Spleen (tissue), 7 donors: ENCODE results near the gene WDR81.

ENCODE experiments used
- CTCF ChIP-seq, 11 experiments: fragments of 200-600 bp in 7 of 11; fragments of 450-650 bp in 4 of 11; sonication (generic) in 4 of 11; IDR thresholded peaks in 8 of 11; conservative IDR thresholded peaks in 3 of 11; 1 replicate in 7 of 11; 2 replicates in 4 of 11; pipeline versions ENCODE4 v1.4.0 to v1.8.0; 2016 to 2021; ENCODE audit warnings: antibody characterized with exemption in 11 of 11, inconsistent platforms in 4 of 11, mild to moderate bottlenecking in 1 of 11
- POLR2A ChIP-seq, 3 donors: fragments of 450-650 bp; IDR thresholded peaks; one replicate each; pipeline ENCODE4 v1.5.1; 2017; ENCODE audit warnings: antibody characterized with exemption in 3 of 3, mild to moderate bottlenecking in 1 of 3
- POLR2AphosphoS5 ChIP-seq, 3 donors: sonication (generic); formaldehyde crosslinking; IDR thresholded peaks; one replicate each; pipeline ENCODE4 v1.5.1; 2017; ENCODE audit warnings: antibody characterized with exemption in 3 of 3
- donor health status: DM: no; HTN: no; CAD: no; lungs with moderate emphysema.
- donor health status: DM: no; HTN: no; CAD: no.
- donor health status: DM: no; HTN: no; CAD: no.

GRCh38 chr17:1732241-1732832 is 7.8 kb downstream of the WDR81 start:
- no peak for TF ChIP-seq CTCF (IDR thresholded peaks at IDR 0.05 in 8 of 11, conservative IDR thresholded peaks at IDR 0.05 in 3 of 11)
- peak in 1 of 3 donors; percentile 34 for TF ChIP-seq POLR2AphosphoS5 (IDR thresholded peaks at IDR 0.05)
- no peak for TF ChIP-seq POLR2A (IDR thresholded peaks at IDR 0.05)
